Measurements from ENCODE around the gene LMTK2.

The LMTK2 gene

GRCh38 chr7:98228801-98229200 lies 122.1 kb downstream of the LMTK2 start:
- DNase-seq (ENCODE audit: low read depth in 1 of 2, low spot score in 1 of 2) = no peak
- TF ChIP-seq JUND (IDR thresholded peaks at IDR 0.05; ENCODE audit: low read depth) = no peak
- in situ Hi-C loops (cut with HindIII; ENCODE audit: low pct_unique_long_range_greater_than_20kb, low sequenced_read_pairs) = no loop called here

GRCh38 chr7:98229441-98229840 lies 122.8 kb downstream of the LMTK2 start:
- no peak for DNase-seq (ENCODE audit: low read depth in 1 of 2, low spot score in 1 of 2)
- in situ Hi-C loops (cut with HindIII; ENCODE audit: low pct_unique_long_range_greater_than_20kb, low sequenced_read_pairs) = no loop called here
- no peak for TF ChIP-seq JUND (IDR thresholded peaks at IDR 0.05; ENCODE audit: low read depth)

- no peak for DNase-seq (ENCODE audit: low read depth in 1 of 2, low spot score in 1 of 2)
- in situ Hi-C loops (cut with HindIII; ENCODE audit: low pct_unique_long_range_greater_than_20kb, low sequenced_read_pairs) = no loop called here
- TF ChIP-seq JUND (IDR thresholded peaks at IDR 0.05; ENCODE audit: low read depth) = no peak
Observed at GRCh38 chr7:98229991-98230745, 123.5 kb downstream of the LMTK2 start.

- TF ChIP-seq JUND (IDR thresholded peaks at IDR 0.05; ENCODE audit: low read depth) = no peak
- DNase-seq (ENCODE audit: low read depth in 1 of 2, low spot score in 1 of 2) = no peak
- in situ Hi-C loops (cut with HindIII; ENCODE audit: low pct_unique_long_range_greater_than_20kb, low sequenced_read_pairs) = no loop called here
Observed at GRCh38 chr7:98230746-98231471, 124.2 kb downstream of the LMTK2 start.

- no peak for TF ChIP-seq JUND (IDR thresholded peaks at IDR 0.05; ENCODE audit: low read depth)
- no peak for DNase-seq (ENCODE audit: low read depth in 1 of 2, low spot score in 1 of 2)
- in situ Hi-C loops (cut with HindIII; ENCODE audit: low pct_unique_long_range_greater_than_20kb, low sequenced_read_pairs) = no loop called here
Observed at GRCh38 chr7:98231493-98232262, 125.0 kb downstream of the LMTK2 start.

GRCh38 chr7:98232263-98232585 lies 125.6 kb downstream of the LMTK2 start:
- in situ Hi-C loops (cut with HindIII; ENCODE audit: low pct_unique_long_range_greater_than_20kb, low sequenced_read_pairs) = no loop called here
- no peak for DNase-seq (ENCODE audit: low read depth in 1 of 2, low spot score in 1 of 2)
- TF ChIP-seq JUND (IDR thresholded peaks at IDR 0.05; ENCODE audit: low read depth) = no peak

GRCh38 chr7:98232799-98233198 lies 126.1 kb downstream of the LMTK2 start:
- DNase-seq (ENCODE audit: low read depth in 1 of 2, low spot score in 1 of 2) = no peak
- no peak for TF ChIP-seq JUND (IDR thresholded peaks at IDR 0.05; ENCODE audit: low read depth)
- in situ Hi-C loops (cut with HindIII; ENCODE audit: low pct_unique_long_range_greater_than_20kb, low sequenced_read_pairs) = no loop called here

- in situ Hi-C loops (cut with HindIII; ENCODE audit: low pct_unique_long_range_greater_than_20kb, low sequenced_read_pairs) = no loop called here
- TF ChIP-seq JUND (IDR thresholded peaks at IDR 0.05; ENCODE audit: low read depth) = no peak
- no peak for DNase-seq (ENCODE audit: low read depth in 1 of 2, low spot score in 1 of 2)
Observed at GRCh38 chr7:98233219-98234070, 126.8 kb downstream of the LMTK2 start.

GRCh38 chr7:98234429-98235147 lies 127.9 kb downstream of the LMTK2 start:
- in situ Hi-C loops (cut with HindIII; ENCODE audit: low pct_unique_long_range_greater_than_20kb, low sequenced_read_pairs) = no loop called here
- no peak for TF ChIP-seq JUND (IDR thresholded peaks at IDR 0.05; ENCODE audit: low read depth)
- no peak for DNase-seq (ENCODE audit: low read depth in 1 of 2, low spot score in 1 of 2)

GRCh38 chr7:98235901-98236300 lies 129.2 kb downstream of the LMTK2 start:
- TF ChIP-seq JUND (IDR thresholded peaks at IDR 0.05; ENCODE audit: low read depth) = no peak
- in situ Hi-C loops (cut with HindIII; ENCODE audit: low pct_unique_long_range_greater_than_20kb, low sequenced_read_pairs) = no loop called here
- DNase-seq (ENCODE audit: low read depth in 1 of 2, low spot score in 1 of 2) = no peak

GRCh38 chr7:98236355-98237185 lies 129.9 kb downstream of the LMTK2 start:
- TF ChIP-seq JUND (IDR thresholded peaks at IDR 0.05; ENCODE audit: low read depth) = no peak
- in situ Hi-C loops (cut with HindIII; ENCODE audit: low pct_unique_long_range_greater_than_20kb, low sequenced_read_pairs) = no loop called here
- DNase-seq (ENCODE audit: low read depth in 1 of 2, low spot score in 1 of 2) = no peak

All from T47D (cell line).